ENCODE data around the gene EDN1. TPM values are rescaled to one million over a fixed set of nuclear protein-coding genes. Genes with fewer than 3 reads are reported as not detected.

Gene EDN1
- total RNA-seq = 1 to 10 TPM; 4.0 to 7.2 TPM
- long read RNA-seq, donor 1, partial matches to known transcripts = 1 of 4 reads
- long read RNA-seq, donor 1, other reads (novel, unspliced or antisense) = 1 of 4 reads
- long read RNA-seq, donor 2, partial matches to known transcripts = 0 of 3 reads
- long read RNA-seq, donor 2, other reads (novel, unspliced or antisense) = 0 of 3 reads

DNA sequence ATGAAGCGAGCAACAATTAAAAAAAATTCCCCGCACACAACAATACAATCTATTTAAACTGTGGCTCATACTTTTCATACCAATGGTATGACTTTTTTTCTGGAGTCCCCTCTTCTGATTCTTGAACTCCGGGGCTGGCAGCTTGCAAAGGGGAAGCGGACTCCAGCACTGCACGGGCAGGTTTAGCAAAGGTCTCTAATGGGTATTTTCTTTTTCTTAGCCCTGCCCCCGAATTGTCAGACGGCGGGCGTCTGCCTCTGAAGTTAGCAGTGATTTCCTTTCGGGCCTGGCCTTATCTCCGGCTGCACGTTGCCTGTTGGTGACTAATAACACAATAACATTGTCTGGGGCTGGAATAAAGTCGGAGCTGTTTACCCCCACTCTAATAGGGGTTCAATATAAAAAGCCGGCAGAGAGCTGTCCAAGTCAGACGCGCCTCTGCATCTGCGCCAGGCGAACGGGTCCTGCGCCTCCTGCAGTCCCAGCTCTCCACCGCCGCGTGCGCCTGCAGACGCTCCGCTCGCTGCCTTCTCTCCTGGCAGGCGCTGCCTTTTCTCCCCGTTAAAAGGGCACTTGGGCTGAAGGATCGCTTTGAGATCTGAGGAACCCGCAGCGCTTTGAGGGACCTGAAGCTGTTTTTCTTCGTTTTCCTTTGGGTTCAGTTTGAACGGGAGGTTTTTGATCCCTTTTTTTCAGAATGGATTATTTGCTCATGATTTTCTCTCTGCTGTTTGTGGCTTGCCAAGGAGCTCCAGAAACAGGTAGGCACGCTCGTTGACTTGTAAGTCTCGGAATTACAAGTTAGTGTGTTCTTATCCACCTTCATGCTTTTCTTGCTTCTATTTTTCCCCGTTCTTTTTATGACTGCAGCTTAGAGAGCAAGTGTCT is at the start of gene EDN1:
Gene EDN1 (plus strand): TSS at position 429 of the 888 bp plus-strand sequence. CDS start 269 bp downstream, at position 698.
- intact Hi-C loops (cut with DNase I) = loop anchor here in 1 of 2 donors (10.0 kb wide), 1 partner anchor 315 kb away; no protein-coding TSS in a partner anchor

GRCh38 chr6:12241493-12242175 is 48.5 kb upstream of the EDN1 start:
- intact Hi-C loops (cut with DNase I) = no loop called here

More for the DNA sequence above, at the start of gene EDN1:
- peak; percentile 92 for DNase-seq (ENCODE audit: low spot score)

DNA sequence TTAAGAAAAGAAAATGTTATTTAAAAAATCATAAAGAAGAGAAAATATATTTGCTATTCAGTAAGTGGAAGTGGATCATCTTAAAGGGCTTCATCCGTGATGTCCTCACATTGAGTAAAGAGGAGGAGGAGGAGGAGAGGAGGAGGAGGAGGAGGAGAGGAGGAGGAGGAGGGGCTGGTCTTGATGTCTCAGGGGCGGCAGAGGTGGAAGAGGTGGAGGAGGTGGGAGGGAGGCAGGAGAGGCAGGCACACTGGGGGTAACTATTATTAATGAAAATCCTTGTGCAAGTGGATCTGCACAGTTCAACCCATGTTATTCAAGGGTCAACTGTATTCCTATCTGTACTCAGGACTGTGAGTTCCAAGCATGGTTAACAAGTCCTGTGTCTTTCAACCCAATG is 47.0 kb upstream of the EDN1 start:
- intact Hi-C loops (cut with DNase I) = no loop called here
- no peak for DNase-seq (ENCODE audit: low spot score)

More at GRCh38 chr6:12241493-12242175, 48.5 kb upstream of the EDN1 start:
- DNase-seq (ENCODE audit: low spot score) = no peak

- intact Hi-C loops (cut with DNase I) = no loop called here
- DNase-seq (ENCODE audit: low spot score) = no peak
Measured at GRCh38 chr6:12245360-12245759, 44.8 kb upstream of the EDN1 start.

- intact Hi-C loops (cut with DNase I) = no loop called here
Measured at GRCh38 chr6:12245763-12246718, 44.1 kb upstream of the EDN1 start.

DNA sequence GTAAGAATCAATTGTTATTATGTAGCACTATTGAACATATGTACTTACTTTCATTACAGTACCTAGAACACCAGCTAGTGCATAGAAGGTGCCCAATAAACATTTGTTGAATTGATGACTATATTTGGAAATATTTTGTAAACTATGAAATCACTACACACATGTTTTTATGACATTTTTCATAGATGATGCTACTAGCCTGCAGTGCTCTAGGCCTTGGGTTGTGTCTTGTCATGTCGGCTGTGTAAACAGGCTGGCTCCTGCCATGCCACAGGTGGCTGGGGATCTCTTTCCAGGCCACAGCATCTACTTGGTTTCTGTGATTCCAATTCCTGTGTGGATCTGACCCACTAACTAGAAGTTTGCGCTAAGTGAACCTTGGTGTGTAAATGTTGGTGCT is 43.3 kb upstream of the EDN1 start:
- DNase-seq (ENCODE audit: low spot score) = no peak
- intact Hi-C loops (cut with DNase I) = no loop called here

More at GRCh38 chr6:12245763-12246718, 44.1 kb upstream of the EDN1 start:
- no peak for DNase-seq (ENCODE audit: low spot score)

GRCh38 chr6:12249541-12250382 is 40.4 kb upstream of the EDN1 start:
- intact Hi-C loops (cut with DNase I) = no loop called here

DNA sequence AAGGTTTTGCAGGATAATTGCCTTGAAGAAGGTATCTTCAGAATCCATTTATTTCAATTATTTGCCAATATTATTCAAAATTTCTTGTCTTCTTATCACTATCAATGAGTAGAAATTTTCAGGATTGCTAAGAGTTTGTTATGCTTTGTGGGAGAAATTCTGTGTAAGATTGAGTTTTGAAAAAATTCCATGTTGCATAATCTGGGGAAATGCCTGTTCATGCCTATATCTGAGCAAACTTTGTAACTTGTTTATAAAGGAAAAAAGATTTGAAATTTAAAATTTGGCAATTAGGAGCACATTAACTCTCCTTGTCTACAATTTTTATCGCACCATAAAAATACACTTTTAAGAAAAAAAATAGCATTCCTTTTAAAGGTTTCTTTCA is 39.8 kb upstream of the EDN1 start:
- no peak for DNase-seq (ENCODE audit: low spot score)
- intact Hi-C loops (cut with DNase I) = no loop called here

More at GRCh38 chr6:12249541-12250382, 40.4 kb upstream of the EDN1 start:
- DNase-seq (ENCODE audit: low spot score) = no peak

DNA sequence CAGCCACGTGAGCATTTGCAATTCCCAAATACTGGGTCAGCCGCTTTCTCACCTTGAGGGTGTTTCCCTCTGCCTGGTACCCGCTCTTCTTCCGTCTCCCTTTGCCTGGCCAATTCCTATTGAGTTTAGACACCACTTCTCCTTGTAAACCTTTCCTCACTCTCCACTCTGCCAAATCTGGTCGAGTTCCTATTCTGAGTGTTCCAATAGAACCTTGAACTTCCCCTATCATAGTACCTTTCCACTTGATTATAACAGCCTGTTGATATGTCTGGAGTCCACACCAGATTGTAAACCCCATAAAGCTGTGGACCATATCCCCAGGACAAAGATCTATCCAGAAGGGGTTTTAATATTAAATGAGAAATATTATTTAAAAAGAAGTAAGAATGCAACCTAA is 36.0 kb upstream of the EDN1 start:
- intact Hi-C loops (cut with DNase I) = no loop called here
- DNase-seq (ENCODE audit: low spot score) = no peak

DNA sequence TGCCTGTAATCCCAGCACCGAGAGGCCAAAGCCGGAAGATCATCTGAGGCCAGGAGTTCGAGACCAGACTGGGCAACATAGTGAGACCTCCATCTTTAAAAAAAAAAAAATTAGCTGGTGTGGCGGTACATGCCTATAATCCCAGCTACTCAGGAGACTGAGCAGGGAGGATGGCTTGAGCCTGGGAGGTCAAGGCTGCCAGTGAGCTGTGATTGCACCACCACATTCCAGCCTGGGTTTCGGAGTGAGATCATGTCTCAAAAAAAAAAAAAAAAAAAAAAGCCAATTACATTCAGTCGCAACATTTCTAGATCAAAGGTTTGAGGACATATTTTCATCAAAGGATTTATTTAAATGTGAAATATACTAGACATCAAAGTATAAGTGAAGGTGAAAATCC is 32.0 kb upstream of the EDN1 start:
- no peak for DNase-seq (ENCODE audit: low spot score)
- intact Hi-C loops (cut with DNase I) = no loop called here

- DNase-seq (ENCODE audit: low spot score) = no peak
- intact Hi-C loops (cut with DNase I) = no loop called here
Measured at GRCh38 chr6:12258591-12259075, 31.5 kb upstream of the EDN1 start.

DNA sequence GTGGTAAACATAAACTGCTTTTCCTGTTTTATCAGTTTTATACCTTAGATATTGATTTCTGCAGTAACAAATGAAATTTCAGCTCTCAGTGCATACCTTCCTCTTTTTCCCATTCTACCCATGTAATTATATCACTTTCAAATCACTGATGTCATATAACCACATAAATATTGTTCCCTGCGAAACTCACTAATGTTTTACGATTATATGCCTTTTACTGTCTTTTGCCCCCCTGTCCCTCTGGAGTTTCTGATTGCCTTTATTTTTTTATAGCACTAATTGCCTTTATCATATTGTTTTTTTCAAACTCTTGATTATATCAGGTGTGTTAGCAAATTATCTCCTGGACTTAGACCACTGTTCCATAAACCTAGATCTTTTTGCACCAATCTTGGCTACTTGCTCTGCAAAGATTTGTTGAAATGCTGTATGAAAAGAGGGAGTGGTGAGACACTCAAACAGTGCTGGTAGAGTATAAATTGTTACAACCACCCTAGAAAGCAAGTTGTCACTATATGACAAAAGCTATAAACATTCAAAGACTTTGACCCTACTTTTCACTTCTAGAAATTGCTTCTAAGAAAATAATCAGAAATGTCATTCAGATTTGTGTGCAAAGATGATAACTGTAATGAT is 29.6 kb upstream of the EDN1 start:
- intact Hi-C loops (cut with DNase I) = no loop called here
- no peak for DNase-seq (ENCODE audit: low spot score)

DNA sequence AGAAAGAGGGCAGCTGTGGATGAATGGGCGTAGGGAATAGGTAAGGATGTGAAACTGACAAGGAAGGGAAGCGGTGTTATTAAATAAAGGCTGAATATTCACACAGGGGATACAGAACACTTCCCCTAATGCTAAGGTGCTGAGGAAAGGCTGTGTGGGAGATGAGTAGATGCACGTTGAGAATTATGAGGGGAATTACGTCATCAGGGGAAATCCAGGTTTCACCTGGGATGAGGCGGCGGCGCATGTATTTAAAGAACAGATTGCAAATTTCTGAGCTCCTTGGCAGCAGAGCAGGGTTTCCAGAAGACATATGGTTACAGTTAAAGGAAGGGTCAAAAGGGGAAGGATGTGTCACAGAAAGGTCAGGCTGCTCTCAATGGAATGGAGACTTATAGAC is 28.7 kb upstream of the EDN1 start:
- no peak for DNase-seq (ENCODE audit: low spot score)
- intact Hi-C loops (cut with DNase I) = no loop called here

- no peak for DNase-seq (ENCODE audit: low spot score)
- intact Hi-C loops (cut with DNase I) = no loop called here
Measured at GRCh38 chr6:12262236-12263061, 27.7 kb upstream of the EDN1 start.

GRCh38 chr6:12263403-12263802 is 26.8 kb upstream of the EDN1 start:
- intact Hi-C loops (cut with DNase I) = no loop called here
- DNase-seq (ENCODE audit: low spot score) = no peak

GRCh38 chr6:12264671-12265070 is 25.5 kb upstream of the EDN1 start:
- intact Hi-C loops (cut with DNase I) = no loop called here
- no peak for DNase-seq (ENCODE audit: low spot score)

DNA sequence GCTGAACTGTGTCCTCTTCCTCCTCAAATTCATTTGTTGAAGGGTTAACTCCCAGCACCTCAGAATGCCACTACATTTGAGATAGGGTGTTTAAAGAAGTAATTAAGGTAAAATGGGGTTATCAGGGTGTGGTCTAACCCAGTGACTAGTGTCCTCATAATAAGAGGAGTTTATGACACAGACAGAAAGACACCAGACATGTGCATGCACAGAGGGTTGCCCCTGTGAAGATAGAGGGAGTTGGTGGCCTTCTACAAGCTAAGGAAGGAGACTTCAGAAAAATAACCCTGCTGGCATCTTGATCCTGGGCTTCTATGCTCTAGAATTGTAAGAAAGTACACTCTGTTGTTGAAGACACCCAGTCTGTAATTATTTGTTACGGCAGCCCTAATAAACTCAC is 24.9 kb upstream of the EDN1 start:
- no peak for DNase-seq (ENCODE audit: low spot score)
- intact Hi-C loops (cut with DNase I) = no loop called here
